Astrocyte (in vitro differentiated cells and primary cell): ENCODE results near the gene SLCO4A1.

Source experiments
- CTCF ChIP-seq: IDR thresholded peaks from 2 replicates; pipeline ENCODE4 v1.5.1; 2011; ENCODE audit warnings: low read depth, mild to moderate bottlenecking, inconsistent platforms, low read length, moderate library complexity; ENCODE audit not compliant: insufficient read depth
- EZH2 ChIP-seq: IDR thresholded peaks from 2 replicates; pipeline ENCODE4 v1.6.1; 2012; ENCODE audit warnings: mild to moderate bottlenecking, low read length, inconsistent platforms; ENCODE audit not compliant: insufficient read depth

- no peak for TF ChIP-seq CTCF
- TF ChIP-seq EZH2 = no peak
Measured at GRCh38 chr20:62670998-62671397, 28.7 kb downstream of the SLCO4A1 start.
